C4-2B (cell line): ENCODE measurements around the gene GLI3.
A peak's percentile ranks its signal among the peaks of the same experiment; 100 is the strongest.

Experiments
- ZFX ChIP-seq: fragments of 450-650 bp; IDR thresholded peaks from 2 replicates; pipeline ENCODE4 v1.6.1; 2017
- TF ChIP-seq, protein P1 (sequence below): fragments of 450-650 bp; conservative IDR thresholded peaks from 2 replicates; pipeline ENCODE4 v1.5.1; 2017; ENCODE audit warnings: mild to moderate bottlenecking

DNA sequence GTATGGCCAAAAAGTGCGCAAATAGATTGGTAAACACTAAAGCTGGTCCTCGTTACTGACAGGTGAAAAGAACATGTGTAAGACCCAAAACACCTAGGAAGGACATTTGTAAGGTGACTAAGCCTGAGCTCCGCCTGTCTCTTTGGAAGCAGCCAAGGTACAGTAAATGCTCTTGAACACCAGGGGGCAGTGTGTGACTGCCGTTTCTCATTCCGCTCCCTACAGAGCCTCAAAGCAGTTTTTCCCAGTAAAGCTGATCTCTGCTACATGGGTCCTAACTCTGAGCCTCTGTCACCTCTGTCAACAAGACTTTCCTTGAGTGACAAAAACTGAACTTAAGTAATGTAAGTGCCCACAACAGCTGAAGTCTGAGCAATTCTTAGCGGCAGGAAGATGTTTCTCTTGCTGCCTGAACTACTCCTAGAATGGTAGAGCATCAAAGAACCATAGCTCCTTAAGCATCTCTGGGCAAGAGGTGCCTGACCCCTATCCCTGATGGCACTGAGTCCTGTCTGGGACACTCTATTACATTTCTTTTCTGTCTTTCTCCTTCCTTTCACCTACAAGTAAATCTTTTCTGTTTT lies 296.2 kb downstream of the GLI3 start:
- TF ChIP-seq, protein P1, sequence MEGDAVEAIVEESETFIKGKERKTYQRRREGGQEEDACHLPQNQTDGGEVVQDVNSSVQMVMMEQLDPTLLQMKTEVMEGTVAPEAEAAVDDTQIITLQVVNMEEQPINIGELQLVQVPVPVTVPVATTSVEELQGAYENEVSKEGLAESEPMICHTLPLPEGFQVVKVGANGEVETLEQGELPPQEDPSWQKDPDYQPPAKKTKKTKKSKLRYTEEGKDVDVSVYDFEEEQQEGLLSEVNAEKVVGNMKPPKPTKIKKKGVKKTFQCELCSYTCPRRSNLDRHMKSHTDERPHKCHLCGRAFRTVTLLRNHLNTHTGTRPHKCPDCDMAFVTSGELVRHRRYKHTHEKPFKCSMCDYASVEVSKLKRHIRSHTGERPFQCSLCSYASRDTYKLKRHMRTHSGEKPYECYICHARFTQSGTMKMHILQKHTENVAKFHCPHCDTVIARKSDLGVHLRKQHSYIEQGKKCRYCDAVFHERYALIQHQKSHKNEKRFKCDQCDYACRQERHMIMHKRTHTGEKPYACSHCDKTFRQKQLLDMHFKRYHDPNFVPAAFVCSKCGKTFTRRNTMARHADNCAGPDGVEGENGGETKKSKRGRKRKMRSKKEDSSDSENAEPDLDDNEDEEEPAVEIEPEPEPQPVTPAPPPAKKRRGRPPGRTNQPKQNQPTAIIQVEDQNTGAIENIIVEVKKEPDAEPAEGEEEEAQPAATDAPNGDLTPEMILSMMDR: peak; percentile 87
- no peak for TF ChIP-seq ZFX
